MCF 10A (cell line): ENCODE data around the gene PTPN6. TPM values are rescaled to one million over a fixed set of nuclear protein-coding genes. Genes with fewer than 3 reads are reported as not detected.

ENCODE experiments used
- BruUV-seq: library from RNA; stranded (reverse); fragments of 400-500 nt; replicated peaks from 2 replicates; lab custom pipeline; 2021; lab: Mats Ljungman, UMichigan
- CTCF ChIA-PET: fragments of 300-600 bp; sonication (Branson Sonifier 250); formaldehyde crosslinking; extraction: SDS; loops from one replicate; lab custom pipeline; 2021; ENCODE audit warnings: antibody characterized with exemption, inconsistent platforms; lab: Yijun Ruan, JAX
- POLR2A ChIA-PET: fragments of 300-600, 350-650 bp; sonication (Branson Sonifier 250); formaldehyde crosslinking; extraction: SDS; loops from one replicate; lab custom pipeline; 2020; ENCODE audit warnings: antibody characterized with exemption, inconsistent platforms; lab: Yijun Ruan, JAX
- DNase-seq: peaks from one replicate; pipeline ENCODE4 v3.0.0-alpha.2; 2018; ENCODE audit not compliant: unreplicated experiment
- H3K27ac Mint-ChIP-seq: one replicate; pipeline ENCODE4 v1.8.0; 2022; ENCODE audit warnings: mild to moderate bottlenecking, low read depth, mixed read lengths; ENCODE audit not compliant: unreplicated experiment
- H3K27me3 Mint-ChIP-seq: one replicate; pipeline ENCODE4 v1.8.0; 2022; ENCODE audit warnings: mixed read lengths; ENCODE audit not compliant: insufficient read depth, unreplicated experiment
- H3K36me3 Mint-ChIP-seq: one replicate; pipeline ENCODE4 v1.8.0; 2022; ENCODE audit warnings: mild to moderate bottlenecking, moderate library complexity, mixed read lengths; ENCODE audit not compliant: insufficient read depth, unreplicated experiment
- H3K4me1 Mint-ChIP-seq: one replicate; pipeline ENCODE4 v1.8.0; 2022; ENCODE audit warnings: mixed read lengths; ENCODE audit not compliant: insufficient read depth, unreplicated experiment
- H3K4me3 Mint-ChIP-seq: one replicate; pipeline ENCODE4 v1.8.0; 2022; ENCODE audit warnings: mild to moderate bottlenecking, moderate library complexity, mixed read lengths; ENCODE audit not compliant: unreplicated experiment
- H3K9me3 Mint-ChIP-seq: one replicate; pipeline ENCODE4 v1.8.0; 2022; ENCODE audit warnings: mixed read lengths; ENCODE audit not compliant: unreplicated experiment
- CTCF ChIP-seq: fragments of 200-600 bp; IDR thresholded peaks from one replicate; pipeline ENCODE4 v1.8.0; 2022; ENCODE audit warnings: antibody characterized with exemption, mild to moderate bottlenecking; ENCODE audit not compliant: unreplicated experiment
- intact Hi-C: fragments of 100-400 bp; cut with micrococcal nuclease; formaldehyde crosslinking; loops from 2 replicates; pipeline ENCODE4 v1.14.1; 2022
- total RNA-seq: library from RNA; stranded (reverse); gene quantifications from 2 replicates; pipeline ENCODE4 v1.2.3, GENCODE V29; 2022

Gene PTPN6
- total RNA-seq, 1 experiment from 2014 or later: 10.3 TPM

- H3K27me3 Mint-ChIP-seq: no peaks in the 10 kb centered on the region
- no TSS peak for BruUV-seq
- H3K4me3 Mint-ChIP-seq: no peak overlapping the region
- ChIA-PET POLR2A (interaction anchor here (0.8 to 6.8 kb wide), 5 partner anchors 16 to 75 kb away, joined by 3 to 495 read pairs (median 52); partner anchors contain the start of genes EMG1, LPCAT3, PHB2 and SPSB2), CTCF (interaction anchor here (0.6 to 5.5 kb wide), 12 partner anchors 9 to 524 kb away, joined by 3 to 160 read pairs (median 4); partner anchors contain the start of gene C1RL)
- peaks cover 32% of the 10 kb centered on the region for H3K4me1 Mint-ChIP-seq
- H3K27ac Mint-ChIP-seq: peak overlapping the region; percentile 33
- no peak for DNase-seq
- intact Hi-C loops: no loop called here
- peaks cover 36% of the 10 kb centered on the region for H3K36me3 Mint-ChIP-seq
- no peak for TF ChIP-seq CTCF
- H3K9me3 Mint-ChIP-seq: no peaks in the 10 kb centered on the region
Observed at GRCh38 chr12:6947615-6948014, 3.5 kb upstream of the PTPN6 start.

- no peak for DNase-seq
- Mint-ChIP-seq H3K4me3 (no peak overlapping the region), H3K9me3 (no peaks in the 10 kb centered on the region), H3K27me3 (no peaks in the 10 kb centered on the region), H3K27ac (no peak overlapping the region), H3K4me1 (peaks cover 32% of the 10 kb centered on the region), H3K36me3 (peaks cover 22% of the 10 kb centered on the region)
- intact Hi-C loops: no loop called here
- CTCF ChIA-PET: interaction anchor here (0.6 to 3.1 kb wide), 6 partner anchors 12 to 261 kb away, joined by 3 to 12 read pairs (median 3); no protein-coding TSS in a partner anchor
- TF ChIP-seq CTCF: no peak
- POLR2A ChIA-PET: interaction anchor here (0.5 to 2.2 kb wide), 2 partner anchors 12 to 266 kb away, joined by 3 to 12 read pairs; no protein-coding TSS in a partner anchor
- no TSS peak for BruUV-seq
Observed at GRCh38 chr12:6948873-6949594, 2.1 kb upstream of the PTPN6 start.

GRCh38 chr12:6950401-6950801 is 755 bp upstream of the PTPN6 start:
- no peak for TF ChIP-seq CTCF
- POLR2A ChIA-PET: interaction anchor here (2.2 kb wide), 1 partner anchor 11 kb away, joined by 12 read pairs; no protein-coding TSS in a partner anchor
- H3K27me3 Mint-ChIP-seq: no peaks in the 10 kb centered on the region
- no TSS peak for BruUV-seq
- peaks cover 29% of the 10 kb centered on the region for H3K4me1 Mint-ChIP-seq
- intact Hi-C loops: no loop called here
- no peak for DNase-seq
- no peak overlapping the region for H3K4me3 Mint-ChIP-seq
- no peaks in the 10 kb centered on the region for H3K9me3 Mint-ChIP-seq
- H3K36me3 Mint-ChIP-seq: peaks cover 8% of the 10 kb centered on the region
- no peak overlapping the region for H3K27ac Mint-ChIP-seq
- CTCF ChIA-PET: interaction anchor here (0.6 to 3.1 kb wide), 3 partner anchors 14 to 103 kb away, joined by 3 to 12 read pairs (median 3); no protein-coding TSS in a partner anchor

GRCh38 chr12:6951551-6952120 is 480 bp downstream of the PTPN6 start:
- ChIA-PET CTCF (interaction anchor here (3.1 kb wide), 1 partner anchor 13 kb away, joined by 12 read pairs; no protein-coding TSS in a partner anchor), POLR2A (interaction anchor here (1.0 kb wide), 1 partner anchor 10 kb away, joined by 5 read pairs; no protein-coding TSS in a partner anchor)
- peaks cover 18% of the 10 kb centered on the region for H3K4me1 Mint-ChIP-seq
- no peaks in the 10 kb centered on the region for H3K36me3 Mint-ChIP-seq
- no TSS peak for BruUV-seq
- no peak overlapping the region for H3K4me3 Mint-ChIP-seq
- no peak overlapping the region for H3K27ac Mint-ChIP-seq
- DNase-seq: no peak
- intact Hi-C loops: no loop called here
- H3K9me3 Mint-ChIP-seq: no peaks in the 10 kb centered on the region
- no peak for TF ChIP-seq CTCF
- no peaks in the 10 kb centered on the region for H3K27me3 Mint-ChIP-seq
